NB4 (cell line): ENCODE results near the gene BABAM1.

Experiments used
- DNase-seq: peaks from one replicate; pipeline ENCODE4 v3.0.0; 2010; ENCODE audit warnings: low read depth
- H3K4me3 ChIP-seq: one replicate; pipeline ENCODE4 v1.5.1; 2011; ENCODE audit warnings: mild to moderate bottlenecking, low read depth, low read length, moderate library complexity
- CTCF ChIP-seq: IDR thresholded peaks from one replicate; pipeline ENCODE4 v1.5.1; 2012; ENCODE audit warnings: low read depth, low read length
- MAX ChIP-seq: IDR thresholded peaks from 2 replicates; pipeline ENCODE4 v1.6.1; 2011; ENCODE audit warnings: low read depth, low read length
- MYC ChIP-seq: IDR thresholded peaks from 2 replicates; pipeline ENCODE4 v1.6.1; 2011; ENCODE audit warnings: low read depth, low read length
- POLR2A ChIP-seq: IDR thresholded peaks from 2 replicates; pipeline ENCODE4 v1.6.1; 2011; ENCODE audit warnings: mild to moderate bottlenecking; ENCODE audit not compliant: insufficient read length; ENCODE audit errors: extremely low read depth

Gene BABAM1

GRCh38 chr19:17259118-17259780, 8.0 kb upstream of the BABAM1 start:
- H3K4me3 ChIP-seq = no peak overlapping the region
- no peak for DNase-seq
- TF ChIP-seq MAX (no peak), CTCF (no peak), MYC (no peak)

GRCh38 chr19:17259934-17260333, 7.3 kb upstream of the BABAM1 start:
- H3K4me3 ChIP-seq = no peak overlapping the region
- no peak for DNase-seq
- TF ChIP-seq POLR2A (no peak), MYC (no peak), CTCF (no peak), MAX (no peak)

GRCh38 chr19:17260842-17261325, 6.4 kb upstream of the BABAM1 start:
- TF ChIP-seq MAX (peak; percentile 85), CTCF (peak; percentile 92), MYC (peak; percentile 52), POLR2A (no peak)
- no peak overlapping the region for H3K4me3 ChIP-seq

GRCh38 chr19:17262557-17262956, 4.7 kb upstream of the BABAM1 start:
- no peak overlapping the region for H3K4me3 ChIP-seq
- TF ChIP-seq CTCF (no peak), MYC (no peak), MAX (no peak), POLR2A (no peak)
- no peak for DNase-seq

More at GRCh38 chr19:17260842-17261325, 6.4 kb upstream of the BABAM1 start:
- DNase-seq = peak; percentile 91

- no peak for DNase-seq
- no peak for TF ChIP-seq MAX
- TF ChIP-seq MYC = no peak
- no peak for TF ChIP-seq POLR2A
- TF ChIP-seq CTCF = no peak
- H3K4me3 ChIP-seq = no peak overlapping the region
Observed at GRCh38 chr19:17263712-17264640, 3.3 kb upstream of the BABAM1 start.
